Measurements from ENCODE around the gene C5orf63.

GRCh38 chr5:127053049-127053448 is 20.3 kb downstream of the C5orf63 start:
- TF ChIP-seq CTCF (IDR thresholded peaks at IDR 0.05; ENCODE audit: insufficient read depth, low read length) (no peak), POLR2AphosphoS5 (IDR thresholded peaks at IDR 0.05; ENCODE audit: low read depth) (no peak)
- TF ChIP-seq, protein P1, sequence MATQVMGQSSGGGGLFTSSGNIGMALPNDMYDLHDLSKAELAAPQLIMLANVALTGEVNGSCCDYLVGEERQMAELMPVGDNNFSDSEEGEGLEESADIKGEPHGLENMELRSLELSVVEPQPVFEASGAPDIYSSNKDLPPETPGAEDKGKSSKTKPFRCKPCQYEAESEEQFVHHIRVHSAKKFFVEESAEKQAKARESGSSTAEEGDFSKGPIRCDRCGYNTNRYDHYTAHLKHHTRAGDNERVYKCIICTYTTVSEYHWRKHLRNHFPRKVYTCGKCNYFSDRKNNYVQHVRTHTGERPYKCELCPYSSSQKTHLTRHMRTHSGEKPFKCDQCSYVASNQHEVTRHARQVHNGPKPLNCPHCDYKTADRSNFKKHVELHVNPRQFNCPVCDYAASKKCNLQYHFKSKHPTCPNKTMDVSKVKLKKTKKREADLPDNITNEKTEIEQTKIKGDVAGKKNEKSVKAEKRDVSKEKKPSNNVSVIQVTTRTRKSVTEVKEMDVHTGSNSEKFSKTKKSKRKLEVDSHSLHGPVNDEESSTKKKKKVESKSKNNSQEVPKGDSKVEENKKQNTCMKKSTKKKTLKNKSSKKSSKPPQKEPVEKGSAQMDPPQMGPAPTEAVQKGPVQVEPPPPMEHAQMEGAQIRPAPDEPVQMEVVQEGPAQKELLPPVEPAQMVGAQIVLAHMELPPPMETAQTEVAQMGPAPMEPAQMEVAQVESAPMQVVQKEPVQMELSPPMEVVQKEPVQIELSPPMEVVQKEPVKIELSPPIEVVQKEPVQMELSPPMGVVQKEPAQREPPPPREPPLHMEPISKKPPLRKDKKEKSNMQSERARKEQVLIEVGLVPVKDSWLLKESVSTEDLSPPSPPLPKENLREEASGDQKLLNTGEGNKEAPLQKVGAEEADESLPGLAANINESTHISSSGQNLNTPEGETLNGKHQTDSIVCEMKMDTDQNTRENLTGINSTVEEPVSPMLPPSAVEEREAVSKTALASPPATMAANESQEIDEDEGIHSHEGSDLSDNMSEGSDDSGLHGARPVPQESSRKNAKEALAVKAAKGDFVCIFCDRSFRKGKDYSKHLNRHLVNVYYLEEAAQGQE (IDR thresholded peaks at IDR 0.05; ENCODE audit: insufficient replicate concordance, low read depth) = no peak

Data from HL-60 (cell line).